ENCODE measurements around the gene FUT3. TPM values are rescaled to one million over a fixed set of nuclear protein-coding genes. Genes with fewer than 3 reads are reported as not detected.
A peak's percentile ranks its signal among the peaks of the same experiment; 100 is the strongest.

The FUT3 gene
- total and polyA plus RNA-seq, 2 of the 8 experiments (the other 6 are each of a cell fraction or from before 2014, with no cell fraction given): 0.15 to 0.63 TPM

GRCh38 chr19:5804516-5805461 is 46.5 kb downstream of the FUT3 start, which contains the start of gene NRTN:
TSS of gene NRTN (plus strand) at chr19:5805067. CDS start at chr19:5824166, 19,099 bp downstream.
- Histone ChIP-seq H2BK5ac (ENCODE audit: low read depth, low read length) (no peak within 1 kb of the TSS), H2AFZ (ENCODE audit: low read length) (no peak within 1 kb of the TSS), H3K9ac (replicated peaks in 1 of 4; ENCODE audit: extremely low read depth in 1 of 4, low read depth in 3 of 4, low read length in 3 of 4) (no peak within 1 kb of the TSS), H2AK5ac (ENCODE audit: low read depth, low read length) (no peak within 1 kb of the TSS), H3K79me2 (ENCODE audit: control insufficient read depth in 1 of 2, insufficient read depth in 2 of 2, low read length in 2 of 2) (no peaks in the 10 kb centered on the region; a peak in 1 of 4 replicates), H2BK15ac (ENCODE audit: low read length) (no peak within 1 kb of the TSS), H3K14ac (ENCODE audit: insufficient read length) (no peak within 1 kb of the TSS), H3K79me1 (ENCODE audit: low read depth, low read length) (peaks cover 4% of the 10 kb centered on the region; the same call in 1 of the 2 replicates), H3K4me2 (ENCODE audit: insufficient read depth in 1 of 2, low read depth in 2 of 2, low read length in 2 of 2) (peak within 1 kb of the TSS; percentile 51 to 69), H3K23ac (ENCODE audit: insufficient read length) (no peak within 1 kb of the TSS), H3K23me2 (ENCODE audit: low read depth, low read length) (peaks cover 7% of the 10 kb centered on the region), H2BK12ac (ENCODE audit: low read depth, low read length) (no peak within 1 kb of the TSS), H3K4me3 (ENCODE audit: extremely low read depth in 1 of 4, insufficient read depth in 2 of 4, low read depth in 3 of 4, low read length in 4 of 4) (peak within 1 kb of the TSS; percentile 31 to 58 (median 34)), H3K4me1 (replicated peaks in 1 of 4; ENCODE audit: control insufficient read depth in 3 of 4, insufficient read depth in 4 of 4, low read length in 3 of 4) (peaks cover 0 to 18% (median 10%) of the 10 kb centered on the region in 4 experiments; a peak in 5 of 7 replicates), H3K27ac (ENCODE audit: low read depth, low read length) (no peak within 1 kb of the TSS), H3K36me3 (ENCODE audit: control insufficient read depth in 2 of 4, insufficient read depth in 4 of 4, low read length in 3 of 4) (no peaks in the 10 kb centered on the region), H4K5ac (ENCODE audit: insufficient read length, low read depth, low read length) (no peak within 1 kb of the TSS), H4K8ac (ENCODE audit: extremely low read depth, insufficient read depth, low read length) (peak within 1 kb of the TSS; percentile 38), H3K9me3 (ENCODE audit: insufficient read depth in 2 of 2, low read depth in 1 of 2, low read length in 1 of 2) (no peaks in the 10 kb centered on the region), H3K18ac (ENCODE audit: extremely low read depth, low read length) (no peak within 1 kb of the TSS; the same call in 1 of the 2 replicates), H4K20me1 (replicated peaks in 1 of 2; ENCODE audit: control insufficient read depth in 1 of 2, insufficient read depth in 2 of 2, low read length in 2 of 2) (peaks cover 0 to 6% of the 10 kb centered on the region in 2 experiments), H4K91ac (replicated peaks; ENCODE audit: insufficient read length, low read length) (no peak within 1 kb of the TSS), H3K56ac (replicated peaks; ENCODE audit: insufficient read length, low read depth, low read length) (no peak within 1 kb of the TSS), H3K4ac (replicated peaks; ENCODE audit: insufficient read length, low read depth, low read length) (no peak within 1 kb of the TSS), H3K27me3 (replicated peaks in 1 of 4; ENCODE audit: control insufficient read depth in 3 of 4, extremely low read depth in 1 of 4, insufficient read depth in 3 of 4, low read length in 3 of 4) (peaks cover 2 to 16% (median 8%) of the 10 kb centered on the region in 4 experiments; a peak in 6 of 7 replicates), H2BK20ac (ENCODE audit: low read length) (no peak within 1 kb of the TSS), H2BK120ac (replicated peaks; ENCODE audit: low read depth, low read length) (no peak within 1 kb of the TSS)
- WGBS, 2 experiments (ENCODE audit: extremely low coverage in 1 of 2, insufficient coverage in 1 of 2, insufficient read length in 1 of 2, insufficient replicate concordance in 2 of 2, low coverage in 1 of 2, low lambda C conversion rate in 2 of 2, missing lambda C conversion rate in 1 of 2): 7% methylated on average over 21 of the region's 107 CpGs; no CpG with 5 or more reads in 1 of the 2 experiments
- ChIA-PET POLR2A (ENCODE audit: partially characterized antibody) (interaction anchor here (0.8 to 3.4 kb wide), 14 partner anchors 9 to 115 kb away, joined by 3 to 35 read pairs (median 6); partner anchors contain the start of genes CATSPERD, DUS3L, LONP1 and NDUFA11), CTCF (ENCODE audit: partially characterized antibody) (interaction anchor here (0.7 to 2.4 kb wide), 56 partner anchors 8 to 216 kb away, joined by 3 to 58 read pairs (median 5); partner anchors contain the start of genes CAPS, CATSPERD, DUS3L and LONP1)
- FAIRE-seq (no peak), DNase-seq (ENCODE audit: low read depth in 1 of 2, low spot score in 2 of 2) (peak in 1 of 2 experiments; percentile 77)
- TF ChIP-seq GABPA (IDR thresholded peaks at IDR 0.05; ENCODE audit: borderline replicate concordance, insufficient read depth, low read length) (no peak), E2F6 (IDR thresholded peaks at IDR 0.05) (0 out of 2 replicates have a peak, but pooled peaks have one; percentile 44)

Measured in H1 (cell line).